Measurements from ENCODE around the gene RABL6.
"Not testable (repeated sequence)": the region's sequence is repeated elsewhere in the genome, so short reads cannot be mapped to it uniquely, and the experiment has no call there.

The RABL6 gene

GRCh38 chr9:136837146-136837855 lies 29.6 kb downstream of the RABL6 start (continued):
- TF ChIP-seq ZNF768 (tag by site-specific recombination; IDR thresholded peaks at IDR 0.05) (no peak), ZBTB11 (tag by site-specific recombination; conservative IDR thresholded peaks at IDR 0.05; ENCODE audit: low read depth) (no peak)

- H3K27ac ChIP-seq (ENCODE audit: extremely low read depth, low read depth, low read length); H3K9me3 ChIP-seq (ENCODE audit: control insufficient read depth, insufficient read depth, low read depth, low read length); CTCF ChIA-PET; POLR2A ChIA-PET; H3K4me3 ChIP-seq (ENCODE audit: low read depth, low read length); H3K4me1 ChIP-seq (ENCODE audit: control insufficient read depth, insufficient read depth, low read length): not testable (repeated sequence)
- peaks cover 0 to 44% of the 10 kb centered on the region in 2 experiments; a peak in 2 of 3 replicates for H3K36me3 ChIP-seq (ENCODE audit: control insufficient read depth in 2 of 2, insufficient read depth in 1 of 2, low read length in 2 of 2)
These were observed 30.1 kb downstream of the RABL6 start for GRCh38 chr9:136837856-136838277.

GRCh38 chr9:136838314-136839228 lies 30.8 kb downstream of the RABL6 start:
- POLR2A ChIA-PET, result no interaction called here
- Histone ChIP-seq H3K4me3 (ENCODE audit: low read depth, low read length) (no peak overlapping the region), H3K27ac (ENCODE audit: extremely low read depth, low read depth, low read length) (no peak overlapping the region), H3K4me1 (ENCODE audit: control insufficient read depth, insufficient read depth, low read length) (0 out of 2 replicates have a peak, but pooled peaks cover 5% of the 10 kb centered on the region), H3K9me3 (ENCODE audit: control insufficient read depth, insufficient read depth, low read depth, low read length) (no peaks in the 10 kb centered on the region), H3K36me3 (ENCODE audit: control insufficient read depth in 2 of 2, insufficient read depth in 1 of 2, low read length in 2 of 2) (peaks cover 0 to 44% of the 10 kb centered on the region in 2 experiments; a peak in 2 of 3 replicates)
- CTCF ChIA-PET, result interaction anchor here (1.1 kb wide), 1 partner anchor 168 kb away, joined by 3 read pairs; no protein-coding TSS in a partner anchor
- TF ChIP-seq ZBTB6 (tag by site-specific recombination; IDR thresholded peaks at IDR 0.05) (peak; percentile 70; the same call in 1 of the 2 replicates), ZNF426 (tag by site-specific recombination; IDR thresholded peaks at IDR 0.05) (no peak), FEZF1 (tag by site-specific recombination; IDR thresholded peaks at IDR 0.05) (no peak), ZNF571 (tag by site-specific recombination; IDR thresholded peaks at IDR 0.05) (no peak), GLIS2 (tag by site-specific recombination; IDR thresholded peaks at IDR 0.05) (peak; percentile 64), ZNF266 (tag by site-specific recombination; IDR thresholded peaks at IDR 0.05; ENCODE audit: low read depth) (no peak), ZNF274 (IDR thresholded peaks at IDR 0.05; ENCODE audit: low read length) (no peak), ZNF274 (tag by site-specific recombination; IDR thresholded peaks at IDR 0.05; ENCODE audit: borderline replicate concordance) (no peak), GLIS1 (tag by site-specific recombination; IDR thresholded peaks at IDR 0.05) (0 out of 2 replicates have a peak, but pooled peaks have one; percentile 11), YY2 (tag by site-specific recombination; IDR thresholded peaks at IDR 0.05) (no peak), ZNF335 (tag by site-specific recombination; conservative IDR thresholded peaks at IDR 0.05) (peak; percentile 66)
